ENCODE data around the gene ZNF555. TPM values are rescaled to one million over a fixed set of nuclear protein-coding genes. Genes with fewer than 3 reads are reported as not detected.
"Not testable (repeated sequence)": the region's sequence is repeated elsewhere in the genome, so short reads cannot be mapped to it uniquely, and the experiment has no call there.

The ZNF555 gene
- total RNA-seq, 1 donor from 2014 or later = 3.1 TPM

- no peak for DNase-seq (ENCODE audit: low read depth in 2 of 2)
Measured at GRCh38 chr19:2867025-2867991, 26.0 kb downstream of the ZNF555 start, which contains the start of gene ZNF556. ZNF556 (plus strand) TSS chr19:2867335; CDS start chr19:2867422, 87 bp downstream.

DNA sequence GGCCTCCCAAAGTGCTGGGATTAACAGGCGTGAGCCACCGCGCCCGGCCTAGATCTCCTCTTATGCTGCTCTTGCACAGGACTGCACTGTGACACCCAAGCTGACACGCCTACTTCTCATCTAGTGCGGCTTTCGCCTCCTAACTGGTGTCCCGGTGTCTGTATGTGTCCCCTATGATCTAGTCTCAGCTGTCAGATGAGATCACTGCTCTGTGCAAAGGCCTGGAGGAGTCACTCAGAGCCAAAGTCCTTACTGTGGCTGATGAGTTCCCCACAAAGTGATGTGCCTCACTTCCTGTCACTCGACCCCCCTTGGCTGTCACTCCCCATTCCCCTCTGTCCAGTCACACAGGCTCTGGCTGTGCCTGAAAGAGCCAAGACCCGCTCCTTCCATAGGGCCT, 28.3 kb downstream of the ZNF555 start:
- no peak for DNase-seq (ENCODE audit: low read depth in 2 of 2)

DNA sequence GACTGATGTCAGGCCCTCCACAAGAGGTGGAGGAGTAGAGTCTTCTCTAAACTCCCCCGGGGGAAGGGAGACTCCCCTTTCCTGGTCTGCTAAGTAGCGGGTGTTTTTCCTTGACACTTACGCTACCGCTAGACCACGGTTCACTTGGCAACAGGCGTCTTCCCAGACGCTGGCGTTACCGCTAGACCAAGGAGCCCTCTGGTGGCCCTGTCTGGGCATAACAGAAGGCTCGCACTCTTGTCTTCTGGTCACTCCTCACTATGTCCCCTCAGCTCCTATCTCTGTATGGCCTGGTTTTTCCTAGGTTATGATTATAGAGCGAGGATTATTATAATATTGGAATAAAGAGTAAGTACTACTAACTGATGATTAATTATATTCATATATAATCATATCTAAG, 30.9 kb downstream of the ZNF555 start:
- DNase-seq (ENCODE audit: low read depth in 2 of 2) = not testable (repeated sequence)

DNA sequence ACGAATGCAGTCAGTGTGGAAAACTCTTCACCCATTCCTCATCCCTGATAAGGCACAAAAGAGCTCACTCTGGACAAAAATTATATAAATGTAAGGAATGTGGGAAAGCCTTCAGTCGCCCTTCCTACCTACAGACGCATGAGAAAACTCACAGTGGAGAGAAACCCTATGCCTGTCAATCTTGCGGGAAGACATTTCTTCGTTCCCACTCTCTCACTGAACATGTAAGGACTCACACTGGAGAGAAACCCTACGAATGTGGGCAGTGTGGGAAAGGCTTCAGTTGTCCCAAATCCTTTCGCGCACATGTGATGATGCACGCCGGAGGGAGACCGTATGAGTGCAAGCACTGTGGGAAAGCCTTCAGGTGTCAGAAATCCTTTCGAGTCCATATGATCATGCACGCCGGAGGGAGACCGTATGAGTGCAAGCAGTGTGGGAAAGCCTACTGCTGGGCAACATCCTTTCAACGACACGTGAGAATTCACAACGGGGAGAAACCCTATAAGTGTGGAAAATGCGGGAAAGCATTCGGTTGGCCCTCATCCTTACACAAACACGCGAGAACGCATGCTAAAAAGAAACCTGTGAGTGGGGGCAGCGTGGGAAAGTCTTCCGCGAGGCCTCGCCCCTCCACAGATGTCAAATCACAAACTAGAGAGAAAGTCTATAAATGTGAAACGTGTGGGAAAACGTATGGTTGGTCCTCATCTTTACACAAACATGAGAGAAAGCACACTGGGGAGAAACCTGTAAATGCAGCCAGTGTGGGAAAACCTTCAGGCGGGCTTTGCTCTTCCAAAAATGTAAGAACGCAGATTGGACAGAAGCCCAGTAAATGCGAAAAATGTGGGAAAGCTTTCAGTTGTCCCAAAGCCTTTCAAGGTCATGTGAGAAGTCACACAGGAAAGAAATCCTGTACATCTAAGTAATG, 36.4 kb downstream of the ZNF555 start:
- no peak for DNase-seq (ENCODE audit: low read depth in 2 of 2)

- DNase-seq (ENCODE audit: low read depth in 2 of 2) = no peak
Measured at GRCh38 chr19:2883686-2884439, 42.6 kb downstream of the ZNF555 start.

GRCh38 chr19:2885736-2886135, 44.5 kb downstream of the ZNF555 start:
- DNase-seq (ENCODE audit: low read depth in 2 of 2) = no peak

- peak; percentile 64 to 73 for DNase-seq (ENCODE audit: low read depth in 2 of 2)
Measured at GRCh38 chr19:2887391-2887914, 46.2 kb downstream of the ZNF555 start.

DNA sequence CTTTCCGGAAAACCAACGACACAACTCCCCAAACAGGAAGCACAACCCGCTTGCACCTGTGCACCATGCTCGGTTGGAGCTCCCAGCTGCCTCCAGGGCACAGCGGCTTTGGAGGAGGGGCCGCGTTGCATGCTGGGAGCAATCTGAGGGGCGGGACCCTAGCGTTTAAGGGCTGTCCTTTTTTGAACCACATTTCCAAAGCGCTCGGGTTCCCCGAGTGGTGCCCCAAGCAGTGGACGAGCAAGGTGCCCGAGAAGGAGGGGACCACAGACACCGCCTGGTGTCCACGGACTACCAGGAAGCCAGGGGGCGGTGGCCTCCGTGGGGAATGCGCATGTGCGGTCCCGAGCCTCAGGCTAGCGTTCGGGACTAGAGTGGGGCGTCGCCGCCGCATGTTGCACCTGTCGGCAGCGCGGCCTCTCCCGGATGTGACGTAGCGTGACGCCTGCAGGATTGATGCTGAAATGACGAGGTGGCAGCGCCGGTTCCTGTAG, 47.5 kb downstream of the ZNF555 start:
- DNase-seq (ENCODE audit: low read depth in 2 of 2) = peak in 1 of 2 donors; percentile 24

DNA sequence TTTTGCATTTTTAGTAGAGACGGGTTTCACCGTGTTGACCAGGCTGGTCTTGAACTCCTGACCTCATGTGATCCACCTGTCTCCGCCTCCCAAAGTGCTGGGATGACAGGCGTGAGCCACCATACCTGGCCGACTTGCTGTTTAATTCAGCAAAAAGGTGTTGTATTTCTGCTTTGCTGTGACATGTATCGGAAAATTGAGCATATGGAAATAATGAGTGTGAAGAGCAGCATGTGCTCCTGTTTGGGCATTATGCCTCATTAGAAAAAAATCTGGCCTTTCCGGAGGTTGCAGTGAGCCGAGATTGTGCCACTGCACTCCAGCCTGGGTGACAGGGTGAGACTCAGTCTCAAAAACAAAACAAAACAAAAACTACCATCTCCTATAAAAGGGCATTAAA, 49.3 kb downstream of the ZNF555 start:
- not testable (repeated sequence) for DNase-seq (ENCODE audit: low read depth in 2 of 2)

DNA sequence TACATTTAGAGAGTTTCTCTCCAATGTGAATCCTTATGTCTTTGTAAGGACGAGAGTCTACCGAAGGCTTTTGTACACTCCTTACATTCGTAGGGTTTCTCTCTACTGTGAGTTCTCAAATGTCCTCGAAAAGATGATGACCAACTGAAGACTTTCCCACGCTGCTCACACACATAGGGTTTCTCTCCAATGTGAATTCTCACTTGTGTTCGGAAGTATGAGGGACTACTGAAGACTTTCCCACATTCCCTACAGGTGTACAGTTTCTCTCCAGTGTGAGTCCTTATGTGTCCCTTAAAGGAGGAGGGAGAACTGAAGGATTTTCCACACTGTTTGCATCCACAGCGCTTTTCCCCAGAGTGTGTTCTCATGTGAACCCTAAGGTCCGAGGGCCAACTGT, 55.4 kb downstream of the ZNF555 start:
- DNase-seq (ENCODE audit: low read depth in 2 of 2) = no peak

DNA sequence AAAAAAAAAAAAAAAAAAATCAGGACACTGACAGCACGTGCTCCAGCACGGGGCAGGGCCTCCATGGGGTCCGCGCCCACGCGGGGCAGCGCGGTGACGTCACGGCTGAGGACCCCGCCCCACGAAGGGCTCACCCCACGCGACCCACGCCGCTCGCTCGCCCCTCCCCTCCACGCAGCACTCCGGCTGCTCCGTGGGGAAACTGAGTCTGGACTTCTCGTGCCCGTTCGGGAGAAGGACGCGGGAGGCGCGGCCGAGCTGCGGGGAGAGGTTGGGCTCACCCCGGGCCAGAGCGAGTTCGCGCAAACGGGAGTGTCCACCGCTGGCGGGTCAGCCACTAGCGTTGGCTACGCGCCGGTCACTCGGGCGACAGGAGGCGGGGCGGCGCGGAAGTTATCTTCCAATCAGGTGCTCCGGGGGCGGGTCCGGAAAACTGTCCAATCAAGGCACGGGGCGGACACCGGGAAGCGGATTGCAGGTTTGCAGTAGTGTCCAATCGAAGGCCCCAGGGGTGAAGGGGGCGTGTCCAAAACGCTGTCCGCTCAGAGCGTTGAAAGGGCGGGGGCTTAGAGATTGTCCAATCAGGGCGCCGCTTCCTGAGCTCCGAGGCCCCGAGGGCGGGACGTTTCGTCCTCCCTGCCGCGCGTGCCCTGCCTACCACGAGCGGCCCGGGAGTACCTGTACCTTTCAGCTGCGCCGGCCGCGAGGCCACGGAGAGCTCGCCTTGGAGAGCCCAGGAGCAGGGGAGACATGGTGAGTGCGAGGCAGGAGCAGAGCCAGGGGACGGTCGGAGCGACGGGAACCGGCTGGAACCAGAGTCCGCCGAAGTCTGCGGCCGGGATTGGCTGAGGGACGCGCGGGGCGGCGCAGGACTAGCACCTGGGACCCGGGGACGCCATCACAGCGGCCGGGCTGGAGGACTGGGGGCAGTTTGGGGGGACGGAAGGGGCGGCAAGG, 59.3 kb downstream of the ZNF555 start, which contains the start of gene ZNF57:
TSS of gene ZNF57 (plus strand) at position 633 of the 957 bp plus-strand sequence. CDS start at position 751, 118 bp downstream.
- DNase-seq (ENCODE audit: low read depth in 2 of 2) = peak; percentile 98 to 100

GRCh38 chr19:2902590-2903218, 61.4 kb downstream of the ZNF555 start:
- DNase-seq (ENCODE audit: low read depth in 2 of 2) = no peak

DNA sequence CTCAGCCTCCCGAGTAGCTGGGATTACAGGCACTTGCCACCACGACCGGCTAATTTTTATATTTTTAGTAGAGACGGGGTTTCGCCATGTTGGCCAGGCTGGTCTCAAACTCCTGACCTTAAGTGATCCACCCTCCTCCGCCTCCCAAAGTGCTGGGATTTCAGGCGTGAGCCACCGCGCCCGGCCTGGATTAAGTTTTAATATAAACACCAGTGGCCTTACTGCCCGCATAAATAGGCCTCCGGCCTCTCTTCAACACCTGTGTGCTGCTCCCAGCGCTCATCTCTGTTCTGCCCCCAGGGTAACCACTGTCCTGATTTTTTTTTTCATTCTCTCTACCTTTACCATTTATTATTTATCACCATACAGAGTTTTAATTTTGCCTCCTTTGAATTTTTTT, 62.1 kb downstream of the ZNF555 start:
- not testable (repeated sequence) for DNase-seq (ENCODE audit: low read depth in 2 of 2)

GRCh38 chr19:2905918-2906519, 64.7 kb downstream of the ZNF555 start:
- peak in 1 of 2 donors; percentile 45 for DNase-seq (ENCODE audit: low read depth in 2 of 2)

DNA sequence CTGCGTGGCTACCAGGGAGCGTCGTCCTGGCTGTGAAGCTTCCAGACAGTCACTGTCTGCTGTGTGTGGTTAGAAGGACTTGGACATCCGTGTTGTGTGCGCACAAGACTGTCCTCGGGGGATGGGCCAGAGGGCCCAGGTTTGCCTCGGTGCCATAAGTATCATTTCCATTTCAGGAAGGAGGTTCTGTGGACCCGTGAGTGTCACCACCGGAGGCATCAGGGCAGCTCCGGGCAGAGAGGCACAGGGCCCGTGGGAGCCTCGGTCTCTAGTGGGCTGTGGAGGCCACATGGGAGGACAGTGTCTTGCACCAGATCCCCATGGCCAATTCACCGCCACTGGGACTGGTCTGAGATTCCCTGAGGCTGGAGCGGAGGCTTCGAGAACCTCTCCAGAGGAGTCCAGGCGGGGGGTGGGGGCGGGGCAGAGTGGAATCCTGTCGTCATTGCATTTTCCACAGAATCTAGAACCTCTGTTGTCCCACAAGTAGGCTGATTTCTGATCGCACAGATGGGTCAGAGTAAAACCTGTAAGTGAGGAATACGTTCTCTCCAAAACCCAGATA, 65.4 kb downstream of the ZNF555 start:
- no peak for DNase-seq (ENCODE audit: low read depth in 2 of 2)
